ENCODE measurements around the gene PRDX2.
"Not testable (repeated sequence)": the region's sequence is repeated elsewhere in the genome, so short reads cannot be mapped to it uniquely, and the experiment has no call there.

PRDX2 gene

DNA sequence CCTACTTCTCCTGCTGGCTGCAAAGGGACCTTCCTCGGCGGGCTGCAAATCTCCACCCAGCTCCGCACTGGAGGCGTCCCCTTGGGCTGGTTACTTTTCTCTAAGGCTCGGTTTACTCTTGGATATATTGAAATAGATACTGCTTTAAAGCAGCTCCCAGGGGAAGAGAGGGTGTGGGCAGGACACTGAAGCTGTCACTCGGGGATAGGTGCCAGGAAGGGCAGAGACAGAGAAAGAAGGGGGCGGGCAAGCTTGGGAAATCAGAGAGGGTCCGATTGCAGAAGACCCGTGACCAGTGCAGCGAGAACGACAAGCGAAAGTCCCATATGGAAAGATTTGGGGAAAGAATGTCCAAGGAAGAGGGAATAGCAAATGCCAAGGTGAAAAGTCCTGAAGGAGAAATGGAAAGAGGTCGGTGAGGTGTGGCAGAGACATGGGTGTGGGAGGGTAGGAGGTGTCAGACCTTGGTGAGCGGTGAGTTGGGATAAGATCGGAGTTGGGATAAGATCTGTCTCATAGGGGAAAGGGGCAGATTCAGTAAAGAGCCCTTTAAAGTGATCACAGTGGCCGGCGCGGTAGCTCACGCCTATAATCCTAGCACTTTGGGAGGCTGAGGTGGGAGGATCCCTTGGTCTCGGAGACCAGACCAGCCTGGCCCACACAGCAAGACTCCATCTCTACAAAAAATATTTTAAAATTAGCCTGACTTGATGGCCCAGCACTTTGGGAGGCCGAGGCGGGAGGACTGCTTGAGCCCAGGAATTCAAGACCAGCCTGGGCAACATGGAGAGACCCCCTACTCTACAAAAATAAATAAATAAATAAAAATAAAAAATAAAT, 887 bp upstream of the PRDX2 start:
- WGBS (ENCODE audit: insufficient coverage), result 52% methylated on average over 15 of the region's 22 CpGs
- Histone ChIP-seq H3K4me1 (ENCODE audit: control extremely low read depth in 1 of 4, control insufficient read depth in 4 of 4, insufficient read depth in 4 of 4, low read length in 3 of 4) (peaks cover 0 to 39% (median 37%) of the 10 kb centered on the region in 4 experiments), H3K9me3 (ENCODE audit: control extremely low read depth in 1 of 5, control insufficient read depth in 4 of 5, insufficient read depth in 2 of 5, low read depth in 1 of 5, low read length in 4 of 5) (no peaks in the 10 kb centered on the region), H3K27me3 (replicated peaks in 2 of 5; ENCODE audit: control insufficient read depth in 4 of 5, insufficient read depth in 5 of 5, low read length in 4 of 5) (peaks cover 0 to 3% (median 0%) of the 10 kb centered on the region in 5 experiments), H3K27ac (ENCODE audit: insufficient read depth in 1 of 2, low read depth in 1 of 2, low read length in 2 of 2, poor library complexity in 1 of 2, severe bottlenecking in 2 of 2) (no peak overlapping the region), H3K36me3 (ENCODE audit: control insufficient read depth in 4 of 4, insufficient read depth in 4 of 4, low read length in 3 of 4) (peaks cover 0 to 13% (median 6%) of the 10 kb centered on the region in 4 experiments), H3K4me3 (ENCODE audit: control insufficient read depth in 1 of 7, extremely low read depth in 1 of 7, insufficient read depth in 4 of 7, low read depth in 2 of 7, low read length in 6 of 7) (peak overlapping the region; percentile 65 to 97 (median 83))
- ChIA-PET CTCF (interaction anchor here (0.7 to 15.3 kb wide), 6 partner anchors 20 to 47 kb away, joined by 3 to 612 read pairs (median 4); partner anchors contain the start of gene HOOK2), POLR2A (interaction anchor here (0.5 to 1.5 kb wide), 3 partner anchors 9 to 25 kb away, joined by 3 to 8 read pairs (median 5); no protein-coding TSS in a partner anchor)
- no peak for DNase-seq

DNA sequence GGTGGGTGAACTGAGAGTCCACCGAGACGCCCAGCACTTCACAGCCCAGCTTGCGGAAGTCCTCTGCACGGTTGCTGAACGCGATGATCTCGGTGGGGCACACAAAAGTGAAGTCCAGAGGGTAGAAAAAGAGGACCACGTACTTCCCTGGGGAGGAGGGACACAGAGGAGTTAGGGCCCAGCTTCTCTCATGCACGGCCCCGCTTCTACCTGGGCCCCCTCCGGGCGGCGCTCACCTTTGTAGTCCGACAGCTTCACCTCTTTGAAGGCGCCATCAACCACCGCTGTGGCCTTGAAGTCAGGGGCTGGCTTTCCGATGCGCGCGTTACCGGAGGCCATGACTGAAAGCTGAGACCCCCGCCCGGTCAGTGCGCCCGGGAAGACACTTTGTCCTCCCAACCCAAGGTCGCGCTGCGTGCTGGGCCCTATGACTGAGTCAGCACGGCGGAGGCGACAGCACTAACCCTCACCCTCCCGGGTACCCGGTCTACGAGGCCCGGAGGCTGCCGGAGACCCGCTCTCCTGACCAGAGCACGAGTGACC, 606 bp downstream of the PRDX2 start:
- ChIA-PET CTCF (interaction anchor here (3.5 to 15.3 kb wide), 2 partner anchors 32 to 46 kb away, joined by 12 to 612 read pairs; partner anchors contain the start of gene HOOK2), POLR2A (interaction anchor here (1.2 to 1.5 kb wide), 2 partner anchors 8 to 23 kb away, joined by 5 to 8 read pairs; no protein-coding TSS in a partner anchor)
- H3K4me3 ChIP-seq (ENCODE audit: control insufficient read depth in 1 of 7, extremely low read depth in 1 of 7, insufficient read depth in 4 of 7, low read depth in 2 of 7, low read length in 6 of 7), result peak overlapping the region; percentile 65 to 97 (median 83)
- H3K9me3 ChIP-seq (ENCODE audit: control extremely low read depth in 1 of 5, control insufficient read depth in 4 of 5, insufficient read depth in 2 of 5, low read depth in 1 of 5, low read length in 4 of 5), result no peaks in the 10 kb centered on the region
- peak overlapping the region in 1 of 2 experiments; percentile 74 for H3K27ac ChIP-seq (ENCODE audit: insufficient read depth in 1 of 2, low read depth in 1 of 2, low read length in 2 of 2, poor library complexity in 1 of 2, severe bottlenecking in 2 of 2)
- WGBS (ENCODE audit: insufficient coverage), result 16% methylated on average over 36 of the region's 38 CpGs
- H3K36me3 ChIP-seq (ENCODE audit: control insufficient read depth in 4 of 4, insufficient read depth in 4 of 4, low read length in 3 of 4), result peaks cover 0 to 13% (median 6%) of the 10 kb centered on the region in 4 experiments
- peak in 1 of 3 donors; percentile 17 for DNase-seq
- H3K4me1 ChIP-seq (ENCODE audit: control extremely low read depth in 1 of 4, control insufficient read depth in 4 of 4, insufficient read depth in 4 of 4, low read length in 3 of 4), result peaks cover 0 to 35% (median 29%) of the 10 kb centered on the region in 4 experiments
- H3K27me3 ChIP-seq (replicated peaks in 2 of 5; ENCODE audit: control insufficient read depth in 4 of 5, insufficient read depth in 5 of 5, low read length in 4 of 5), result peaks cover 0 to 3% (median 0%) of the 10 kb centered on the region in 5 experiments

DNA sequence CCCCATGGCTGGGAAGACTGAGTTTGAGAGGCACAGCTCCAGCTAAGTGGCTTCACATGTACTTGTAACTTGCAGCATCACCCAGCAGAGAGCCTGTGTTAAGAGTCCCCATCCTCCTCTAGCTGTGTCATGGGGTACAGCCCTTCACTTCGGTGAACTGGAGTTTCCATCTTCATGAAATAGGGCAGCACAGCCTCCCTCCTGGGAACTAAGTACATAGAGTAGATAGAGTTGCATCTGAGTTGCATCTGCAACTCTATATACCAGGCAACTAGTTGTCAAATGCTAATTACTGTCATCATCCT, 1.2 kb downstream of the PRDX2 start:
- no peak for DNase-seq
- H3K4me1 ChIP-seq (ENCODE audit: control extremely low read depth in 1 of 4, control insufficient read depth in 4 of 4, insufficient read depth in 4 of 4, low read length in 3 of 4), result peaks cover 0 to 35% (median 32%) of the 10 kb centered on the region in 4 experiments
- no peaks in the 10 kb centered on the region for H3K9me3 ChIP-seq (ENCODE audit: control extremely low read depth in 1 of 5, control insufficient read depth in 4 of 5, insufficient read depth in 2 of 5, low read depth in 1 of 5, low read length in 4 of 5)
- H3K36me3 ChIP-seq (ENCODE audit: control insufficient read depth in 4 of 4, insufficient read depth in 4 of 4, low read length in 3 of 4), result peaks cover 0 to 13% (median 6%) of the 10 kb centered on the region in 4 experiments
- 80% methylated on average over 1 of the region's 1 CpG for WGBS (ENCODE audit: insufficient coverage)
- CTCF ChIA-PET, result interaction anchor here (1.4 to 15.3 kb wide), 3 partner anchors 31 to 68 kb away, joined by 4 to 612 read pairs (median 12); partner anchors contain the start of gene HOOK2
- H3K4me3 ChIP-seq (ENCODE audit: control insufficient read depth in 1 of 7, extremely low read depth in 1 of 7, insufficient read depth in 4 of 7, low read depth in 2 of 7, low read length in 6 of 7), result peak overlapping the region in 3 of 7 experiments; percentile 81 to 97 (median 87)
- H3K27me3 ChIP-seq (replicated peaks in 2 of 5; ENCODE audit: control insufficient read depth in 4 of 5, insufficient read depth in 5 of 5, low read length in 4 of 5), result peaks cover 0 to 3% (median 0%) of the 10 kb centered on the region in 5 experiments
- no peak overlapping the region for H3K27ac ChIP-seq (ENCODE audit: insufficient read depth in 1 of 2, low read depth in 1 of 2, low read length in 2 of 2, poor library complexity in 1 of 2, severe bottlenecking in 2 of 2)
- POLR2A ChIA-PET, result no interaction called here

DNA sequence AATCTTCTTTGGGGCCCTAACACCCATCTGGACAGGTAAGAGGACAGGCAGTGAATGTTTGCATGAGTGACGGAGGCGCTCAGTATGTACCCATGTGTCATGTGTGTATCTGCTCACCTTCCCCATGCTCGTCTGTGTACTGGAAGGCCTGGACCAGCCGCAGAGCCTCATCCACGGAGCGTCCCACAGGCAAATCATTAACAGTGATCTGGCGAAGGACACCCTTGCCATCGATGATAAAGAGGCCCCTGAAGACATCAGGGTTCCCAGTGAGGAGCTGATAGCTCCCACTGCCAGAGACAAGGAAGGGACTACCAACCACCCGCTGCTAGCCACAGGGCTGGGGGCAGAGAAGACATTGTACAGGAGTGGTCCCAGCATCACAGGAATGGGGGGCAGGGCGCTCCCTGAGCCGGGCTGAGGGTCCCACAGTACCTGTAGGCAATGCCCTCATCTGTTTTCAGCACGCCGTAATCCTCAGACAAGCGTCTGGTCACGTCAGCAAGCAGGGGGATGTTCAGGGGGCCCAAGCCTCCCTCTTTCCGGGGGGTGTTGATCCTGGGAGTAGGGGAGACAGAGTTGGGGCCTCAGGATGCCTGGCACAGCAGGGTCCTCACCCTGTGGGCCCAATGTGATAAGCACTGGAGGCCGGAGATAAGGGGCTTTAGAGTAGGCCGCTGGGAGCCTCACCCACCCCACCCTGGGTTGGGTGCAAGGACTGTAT, 1.7 kb downstream of the PRDX2 start:
- CTCF ChIA-PET, result interaction anchor here (0.9 to 15.3 kb wide), 5 partner anchors 31 to 78 kb away, joined by 3 to 612 read pairs (median 5); partner anchors contain the start of genes HOOK2 and TRIR
- WGBS (ENCODE audit: insufficient coverage), result 93% methylated on average over 11 of the region's 18 CpGs
- Histone ChIP-seq H3K4me1 (ENCODE audit: control extremely low read depth in 1 of 4, control insufficient read depth in 4 of 4, insufficient read depth in 4 of 4, low read length in 3 of 4) (peaks cover 0 to 35% (median 32%) of the 10 kb centered on the region in 4 experiments), H3K4me3 (ENCODE audit: control insufficient read depth in 1 of 7, extremely low read depth in 1 of 7, insufficient read depth in 4 of 7, low read depth in 2 of 7, low read length in 6 of 7) (peak overlapping the region in 1 of 7 experiments; percentile 97), H3K36me3 (ENCODE audit: control insufficient read depth in 4 of 4, insufficient read depth in 4 of 4, low read length in 3 of 4) (peaks cover 0 to 13% (median 6%) of the 10 kb centered on the region in 4 experiments), H3K9me3 (ENCODE audit: control extremely low read depth in 1 of 5, control insufficient read depth in 4 of 5, insufficient read depth in 2 of 5, low read depth in 1 of 5, low read length in 4 of 5) (no peaks in the 10 kb centered on the region), H3K27ac (ENCODE audit: insufficient read depth in 1 of 2, low read depth in 1 of 2, low read length in 2 of 2, poor library complexity in 1 of 2, severe bottlenecking in 2 of 2) (no peak overlapping the region), H3K27me3 (replicated peaks in 2 of 5; ENCODE audit: control insufficient read depth in 4 of 5, insufficient read depth in 5 of 5, low read length in 4 of 5) (peaks cover 0 to 3% (median 0%) of the 10 kb centered on the region in 5 experiments)
- POLR2A ChIA-PET, result no interaction called here
- no peak for DNase-seq

DNA sequence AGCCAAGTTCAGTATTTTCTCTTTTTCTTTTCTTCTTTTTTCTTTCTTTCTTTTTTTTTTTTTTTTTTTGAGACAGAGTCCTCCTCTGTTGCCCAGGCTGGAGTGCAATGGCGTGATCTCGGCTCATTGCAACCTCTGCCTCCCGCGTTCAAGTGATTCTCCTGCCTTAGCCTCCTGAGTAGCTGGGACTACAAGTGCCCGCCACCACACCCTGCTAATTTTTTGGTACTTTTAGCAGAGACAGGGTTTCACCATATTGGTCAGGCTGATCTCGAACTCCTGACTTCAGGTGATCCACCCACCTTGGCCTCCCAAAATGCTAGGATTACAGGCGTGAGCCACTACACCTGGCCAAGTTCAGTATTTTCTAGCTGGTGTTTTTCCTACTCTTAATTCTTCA, 4.0 kb downstream of the PRDX2 start:
- Histone ChIP-seq H3K36me3 (ENCODE audit: control insufficient read depth in 4 of 4, insufficient read depth in 4 of 4, low read length in 3 of 4) (peaks cover 0 to 13% (median 6%) of the 10 kb centered on the region in 4 experiments), H3K4me1 (ENCODE audit: control extremely low read depth in 1 of 4, control insufficient read depth in 4 of 4, insufficient read depth in 4 of 4, low read length in 3 of 4) (peaks cover 2 to 47% (median 45%) of the 10 kb centered on the region in 4 experiments)
- H3K27me3 ChIP-seq (replicated peaks in 2 of 5; ENCODE audit: control insufficient read depth in 4 of 5, insufficient read depth in 5 of 5, low read length in 4 of 5); POLR2A ChIA-PET; H3K4me3 ChIP-seq (ENCODE audit: control insufficient read depth in 1 of 7, extremely low read depth in 1 of 7, insufficient read depth in 4 of 7, low read depth in 2 of 7, low read length in 6 of 7); DNase-seq; H3K9me3 ChIP-seq (ENCODE audit: control extremely low read depth in 1 of 5, control insufficient read depth in 4 of 5, insufficient read depth in 2 of 5, low read depth in 1 of 5, low read length in 4 of 5); H3K27ac ChIP-seq (ENCODE audit: insufficient read depth in 1 of 2, low read depth in 1 of 2, low read length in 2 of 2, poor library complexity in 1 of 2, severe bottlenecking in 2 of 2): not testable (repeated sequence)
- WGBS (ENCODE audit: insufficient coverage), result 100% methylated on average over 2 of the region's 7 CpGs
- CTCF ChIA-PET, result interaction anchor here (0.6 to 15.3 kb wide), 6 partner anchors 10 to 1594 kb away, joined by 3 to 612 read pairs (median 6); partner anchors contain the start of gene HOOK2

DNA sequence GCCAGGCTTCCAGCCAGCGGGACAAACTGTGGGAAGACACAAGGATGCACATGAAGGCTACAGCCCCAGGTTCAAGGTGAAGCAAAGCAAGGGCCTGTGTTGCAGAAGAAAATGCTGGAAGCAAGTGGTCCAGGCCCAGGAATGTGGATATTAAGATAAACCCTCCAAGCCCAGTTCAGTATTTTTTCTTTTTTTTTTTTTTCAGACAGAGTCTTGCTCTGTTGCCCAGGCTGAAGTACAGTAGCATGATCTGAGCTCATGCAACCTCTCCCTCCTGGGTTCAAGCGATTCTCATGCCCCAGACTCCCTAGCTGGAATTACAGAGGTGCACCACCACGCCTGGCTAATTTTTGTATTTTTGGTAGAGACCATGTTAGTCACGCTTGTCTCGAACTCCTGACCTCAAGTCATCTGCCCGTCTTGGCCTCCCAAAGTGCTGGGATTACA, 4.4 kb downstream of the PRDX2 start:
- peaks cover 0 to 13% (median 6%) of the 10 kb centered on the region in 4 experiments for H3K36me3 ChIP-seq (ENCODE audit: control insufficient read depth in 4 of 4, insufficient read depth in 4 of 4, low read length in 3 of 4)
- H3K4me1 ChIP-seq (ENCODE audit: control extremely low read depth in 1 of 4, control insufficient read depth in 4 of 4, insufficient read depth in 4 of 4, low read length in 3 of 4), result peaks cover 2 to 45% (median 41%) of the 10 kb centered on the region in 4 experiments
- POLR2A ChIA-PET, result interaction anchor here (12.0 kb wide), 1 partner anchor 21 kb away, joined by 198 read pairs; the partner anchor contains the start of gene HOOK2
- CTCF ChIA-PET, result interaction anchor here (0.6 to 15.3 kb wide), 10 partner anchors 9 to 1594 kb away, joined by 3 to 612 read pairs (median 6); partner anchors contain the start of genes GET3 and HOOK2
- H3K27ac ChIP-seq (ENCODE audit: insufficient read depth in 1 of 2, low read depth in 1 of 2, low read length in 2 of 2, poor library complexity in 1 of 2, severe bottlenecking in 2 of 2), result no peak overlapping the region
- H3K9me3 ChIP-seq (ENCODE audit: control extremely low read depth in 1 of 5, control insufficient read depth in 4 of 5, insufficient read depth in 2 of 5, low read depth in 1 of 5, low read length in 4 of 5), result no peaks in the 10 kb centered on the region
- no peak for DNase-seq
- no peaks in the 10 kb centered on the region for H3K27me3 ChIP-seq (replicated peaks in 2 of 5; ENCODE audit: control insufficient read depth in 4 of 5, insufficient read depth in 5 of 5, low read length in 4 of 5)
- WGBS (ENCODE audit: insufficient coverage), result 94% methylated on average over 6 of the region's 6 CpGs
- no peak overlapping the region for H3K4me3 ChIP-seq (ENCODE audit: control insufficient read depth in 1 of 7, extremely low read depth in 1 of 7, insufficient read depth in 4 of 7, low read depth in 2 of 7, low read length in 6 of 7)

All from common myeloid progenitor, CD34-positive (primary cell).